T-helper 2 cell treated with Interferon-gamma antibody and Interleukin-4, amounts not matched to agents 5 μg/mL and 100 μg/mL, for 36 hours (primary cell): ENCODE results near the gene GPR82.
A peak's percentile ranks its signal among the peaks of the same experiment; 100 is the strongest.
"Not testable (repeated sequence)": the region's sequence is repeated elsewhere in the genome, so short reads cannot be mapped to it uniquely, and the experiment has no call there.

Experiments
- DNase-seq: peaks from one replicate; pipeline ENCODE4 v3.0.0; 2021; ENCODE audit warnings: low spot score
- H3K27ac Mint-ChIP-seq: one replicate; pipeline ENCODE4 v1.8.0; 2021; ENCODE audit warnings: mild to moderate bottlenecking, mixed read lengths
- H3K27me3 Mint-ChIP-seq: one replicate; pipeline ENCODE4 v1.8.0; 2021; ENCODE audit warnings: low read depth, mixed read lengths
- H3K36me3 Mint-ChIP-seq: one replicate; pipeline ENCODE4 v1.8.0; 2021; ENCODE audit warnings: low read depth, mixed read lengths
- H3K4me1 Mint-ChIP-seq: one replicate; pipeline ENCODE4 v1.8.0; 2021; ENCODE audit warnings: low read depth, mixed read lengths
- H3K4me3 Mint-ChIP-seq: one replicate; pipeline ENCODE4 v1.8.0; 2022; ENCODE audit warnings: mild to moderate bottlenecking, moderate library complexity, mixed read lengths
- H3K9me3 Mint-ChIP-seq: one replicate; pipeline ENCODE4 v1.8.0; 2021; ENCODE audit warnings: mixed read lengths

Gene GPR82

GRCh38 chrX:41705680-41706374 is 18.2 kb upstream of the GPR82 start:
- Mint-ChIP-seq H3K9me3 (no peaks in the 10 kb centered on the region), H3K36me3 (peaks cover 6% of the 10 kb centered on the region), H3K27ac (peak overlapping the region; percentile 56), H3K27me3 (no peaks in the 10 kb centered on the region), H3K4me3 (no peak overlapping the region), H3K4me1 (peaks cover 16% of the 10 kb centered on the region)
- no peak for DNase-seq

GRCh38 chrX:41707218-41707617 is 16.8 kb upstream of the GPR82 start:
- no peak for DNase-seq
- H3K4me3 Mint-ChIP-seq, result no peak overlapping the region
- H3K9me3 Mint-ChIP-seq, result no peaks in the 10 kb centered on the region
- peaks cover 16% of the 10 kb centered on the region for H3K4me1 Mint-ChIP-seq
- H3K36me3 Mint-ChIP-seq, result peaks cover 6% of the 10 kb centered on the region
- no peaks in the 10 kb centered on the region for H3K27me3 Mint-ChIP-seq
- H3K27ac Mint-ChIP-seq, result no peak overlapping the region

GRCh38 chrX:41708486-41708885 is 15.5 kb upstream of the GPR82 start:
- H3K4me3 Mint-ChIP-seq, result no peak overlapping the region

GRCh38 chrX:41711021-41711667 is 12.8 kb upstream of the GPR82 start:
- Mint-ChIP-seq H3K4me3 (no peak overlapping the region), H3K36me3 (no peaks in the 10 kb centered on the region), H3K9me3 (no peaks in the 10 kb centered on the region), H3K27ac (no peak overlapping the region), H3K4me1 (peaks cover 3% of the 10 kb centered on the region), H3K27me3 (no peaks in the 10 kb centered on the region)
- no peak for DNase-seq

More at GRCh38 chrX:41708486-41708885, 15.5 kb upstream of the GPR82 start:
- no peak for DNase-seq
- Mint-ChIP-seq H3K4me1 (peaks cover 14% of the 10 kb centered on the region), H3K36me3 (peaks cover 4% of the 10 kb centered on the region), H3K27ac (no peak overlapping the region), H3K27me3 (no peaks in the 10 kb centered on the region), H3K9me3 (no peaks in the 10 kb centered on the region)

GRCh38 chrX:41716222-41716621 is 7.8 kb upstream of the GPR82 start:
- Mint-ChIP-seq H3K36me3 (peaks cover 25% of the 10 kb centered on the region), H3K9me3 (peaks cover 23% of the 10 kb centered on the region), H3K27me3 (no peaks in the 10 kb centered on the region), H3K4me1 (peaks cover 16% of the 10 kb centered on the region), H3K27ac (no peak overlapping the region), H3K4me3 (no peak overlapping the region)
- DNase-seq, result no peak

- Mint-ChIP-seq H3K9me3 (peaks cover 23% of the 10 kb centered on the region), H3K36me3 (peaks cover 28% of the 10 kb centered on the region), H3K27me3 (no peaks in the 10 kb centered on the region), H3K4me1 (peaks cover 21% of the 10 kb centered on the region), H3K4me3 (no peak overlapping the region), H3K27ac (peak overlapping the region; percentile 67)
- no peak for DNase-seq
Observed at GRCh38 chrX:41716767-41717473, 7.1 kb upstream of the GPR82 start.

- H3K4me3 Mint-ChIP-seq, result no peak overlapping the region
- H3K27ac Mint-ChIP-seq, result no peak overlapping the region
- no peak for DNase-seq
- H3K36me3 Mint-ChIP-seq, result peaks cover 34% of the 10 kb centered on the region
- H3K4me1 Mint-ChIP-seq, result peaks cover 35% of the 10 kb centered on the region
- no peaks in the 10 kb centered on the region for H3K27me3 Mint-ChIP-seq
- H3K9me3 Mint-ChIP-seq, result peaks cover 23% of the 10 kb centered on the region
Observed at GRCh38 chrX:41718481-41719235, 5.3 kb upstream of the GPR82 start.

- peak overlapping the region; percentile 41 for H3K27ac Mint-ChIP-seq
- H3K27me3 Mint-ChIP-seq, DNase-seq: not testable (repeated sequence)
- H3K4me3 Mint-ChIP-seq, result peak overlapping the region; percentile 32
- peaks cover 23% of the 10 kb centered on the region for H3K9me3 Mint-ChIP-seq
- peaks cover 34% of the 10 kb centered on the region for H3K36me3 Mint-ChIP-seq
- H3K4me1 Mint-ChIP-seq, result peaks cover 38% of the 10 kb centered on the region
Observed at GRCh38 chrX:41719610-41720009, 4.4 kb upstream of the GPR82 start.

GRCh38 chrX:41720125-41720779 is 3.7 kb upstream of the GPR82 start:
- H3K4me1 Mint-ChIP-seq, result peaks cover 38% of the 10 kb centered on the region
- H3K27me3 Mint-ChIP-seq, result no peaks in the 10 kb centered on the region
- H3K36me3 Mint-ChIP-seq, result peaks cover 34% of the 10 kb centered on the region
- peaks cover 23% of the 10 kb centered on the region for H3K9me3 Mint-ChIP-seq
- no peak overlapping the region for H3K4me3 Mint-ChIP-seq
- no peak overlapping the region for H3K27ac Mint-ChIP-seq
- DNase-seq, result peak; percentile 42

GRCh38 chrX:41721590-41721989 is 2.4 kb upstream of the GPR82 start:
- H3K4me3 Mint-ChIP-seq, result no peak overlapping the region
- no peak for DNase-seq
- H3K4me1 Mint-ChIP-seq, result peaks cover 36% of the 10 kb centered on the region
- H3K36me3 Mint-ChIP-seq, result peaks cover 34% of the 10 kb centered on the region
- H3K9me3 Mint-ChIP-seq, result peaks cover 22% of the 10 kb centered on the region
- H3K27ac Mint-ChIP-seq, result no peak overlapping the region
- no peaks in the 10 kb centered on the region for H3K27me3 Mint-ChIP-seq

GRCh38 chrX:41722214-41722613 is 1.8 kb upstream of the GPR82 start:
- H3K4me1 Mint-ChIP-seq, result peaks cover 30% of the 10 kb centered on the region
- H3K36me3 Mint-ChIP-seq, result peaks cover 28% of the 10 kb centered on the region
- no peak overlapping the region for H3K4me3 Mint-ChIP-seq
- H3K9me3 Mint-ChIP-seq, result peaks cover 16% of the 10 kb centered on the region
- no peak for DNase-seq
- no peaks in the 10 kb centered on the region for H3K27me3 Mint-ChIP-seq
- peak overlapping the region; percentile 44 for H3K27ac Mint-ChIP-seq

- H3K4me1 Mint-ChIP-seq, result peaks cover 29% of the 10 kb centered on the region
- no peak overlapping the region for H3K27ac Mint-ChIP-seq
- no peak overlapping the region for H3K4me3 Mint-ChIP-seq
- H3K27me3 Mint-ChIP-seq, result no peaks in the 10 kb centered on the region
- peaks cover 27% of the 10 kb centered on the region for H3K36me3 Mint-ChIP-seq
- H3K9me3 Mint-ChIP-seq, result peaks cover 12% of the 10 kb centered on the region
- no peak for DNase-seq
Observed at GRCh38 chrX:41722816-41723618, 964 bp upstream of the GPR82 start.

- Mint-ChIP-seq H3K36me3 (no peaks in the 10 kb centered on the region), H3K4me1 (peaks cover 14% of the 10 kb centered on the region), H3K9me3 (no peaks in the 10 kb centered on the region), H3K27ac (no peak overlapping the region), H3K27me3 (no peaks in the 10 kb centered on the region), H3K4me3 (no peak overlapping the region)
- no peak for DNase-seq
Observed at GRCh38 chrX:41728125-41728524, 4.1 kb downstream of the GPR82 start.
